ENCODE measurements around the gene SLC23A3.
"Not testable (repeated sequence)": the region's sequence is repeated elsewhere in the genome, so short reads cannot be mapped to it uniquely, and the experiment has no call there.

SLC23A3 gene

GRCh38 chr2:219204425-219205164, 34.8 kb upstream of the SLC23A3 start:
- no peak for DNase-seq (ENCODE audit: low spot score)

- not testable (repeated sequence) for DNase-seq (ENCODE audit: low spot score)
Observed at GRCh38 chr2:219201331-219201730, 31.5 kb upstream of the SLC23A3 start.

DNA sequence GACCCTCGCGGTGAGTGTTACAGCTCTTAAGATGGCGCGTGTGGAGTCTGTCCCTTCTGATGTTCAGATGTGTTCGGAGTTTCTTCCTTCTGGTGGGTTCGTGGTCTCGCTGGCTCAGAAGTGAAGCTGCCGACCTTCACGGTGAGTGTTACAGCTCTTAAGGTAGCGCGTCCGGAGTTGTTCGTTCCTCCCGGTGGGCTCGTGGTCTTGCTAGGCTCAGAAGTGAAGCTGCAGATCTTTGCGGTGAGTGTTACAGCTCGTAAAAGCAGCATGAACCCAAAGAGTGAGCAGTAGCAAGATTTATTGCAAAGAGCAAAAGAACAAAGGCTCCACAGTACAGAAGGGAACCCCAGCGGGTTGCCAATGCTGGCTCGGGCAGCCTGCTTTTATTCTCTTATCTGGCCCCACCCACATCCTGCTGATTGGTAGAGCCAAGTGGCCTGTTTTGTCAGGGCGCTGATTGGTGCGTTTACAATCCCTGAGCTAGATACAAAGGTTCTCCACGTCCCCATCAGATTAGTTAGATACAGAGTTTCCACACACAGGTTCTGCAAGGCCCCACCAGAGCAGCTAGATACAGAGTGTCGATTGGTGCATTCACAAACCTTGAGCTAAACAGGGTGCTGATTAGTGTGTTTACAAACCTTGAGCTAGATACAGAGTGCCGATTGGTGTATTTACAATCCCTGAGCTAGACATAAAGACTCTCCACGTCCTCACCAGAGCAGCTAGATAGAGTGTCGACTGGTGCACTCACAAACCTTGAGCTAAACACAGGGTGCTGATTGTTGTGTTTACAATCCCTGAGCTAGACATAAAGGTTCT, 30.9 kb upstream of the SLC23A3 start:
- not testable (repeated sequence) for DNase-seq (ENCODE audit: low spot score)

DNA sequence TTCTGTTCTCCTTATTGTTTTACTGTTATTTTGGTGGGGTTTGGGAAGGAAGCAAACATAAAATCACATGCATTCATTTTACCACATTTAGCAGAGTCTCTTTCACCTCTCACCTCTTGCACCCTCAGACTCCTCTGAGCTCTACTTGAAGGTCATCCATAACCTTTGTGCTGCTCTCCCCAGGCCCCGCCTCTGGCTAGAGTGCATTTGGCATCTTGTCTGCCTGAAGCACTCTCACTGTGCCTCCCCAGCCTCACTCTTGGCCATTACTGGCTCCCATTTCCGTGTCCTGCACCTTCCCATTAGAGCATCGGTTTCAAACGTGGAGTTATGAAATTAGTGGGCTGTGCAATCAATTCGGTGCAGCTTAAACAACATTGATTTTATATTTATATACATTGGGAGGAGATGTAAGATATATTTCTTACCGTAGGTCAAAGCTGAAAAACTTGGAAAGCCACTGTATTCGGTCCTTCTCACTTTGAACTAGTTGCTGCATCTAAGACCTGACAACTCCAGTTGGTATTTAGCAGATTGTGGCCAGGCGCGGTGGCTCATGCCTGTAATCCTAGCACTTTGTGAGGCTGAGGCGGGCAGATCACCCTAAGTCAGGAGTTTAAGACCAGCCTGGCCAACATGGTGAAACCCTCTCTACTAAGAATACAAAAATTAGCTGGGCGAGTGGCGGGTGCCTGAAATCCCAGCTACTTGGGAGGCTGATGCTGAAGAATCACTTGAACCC, 29.8 kb upstream of the SLC23A3 start:
- DNase-seq (ENCODE audit: low spot score) = no peak

GRCh38 chr2:219198974-219199373, 29.1 kb upstream of the SLC23A3 start:
- DNase-seq (ENCODE audit: low spot score) = no peak

- DNase-seq (ENCODE audit: low spot score) = no peak
Observed at GRCh38 chr2:219197388-219197787, 27.6 kb upstream of the SLC23A3 start.

DNA sequence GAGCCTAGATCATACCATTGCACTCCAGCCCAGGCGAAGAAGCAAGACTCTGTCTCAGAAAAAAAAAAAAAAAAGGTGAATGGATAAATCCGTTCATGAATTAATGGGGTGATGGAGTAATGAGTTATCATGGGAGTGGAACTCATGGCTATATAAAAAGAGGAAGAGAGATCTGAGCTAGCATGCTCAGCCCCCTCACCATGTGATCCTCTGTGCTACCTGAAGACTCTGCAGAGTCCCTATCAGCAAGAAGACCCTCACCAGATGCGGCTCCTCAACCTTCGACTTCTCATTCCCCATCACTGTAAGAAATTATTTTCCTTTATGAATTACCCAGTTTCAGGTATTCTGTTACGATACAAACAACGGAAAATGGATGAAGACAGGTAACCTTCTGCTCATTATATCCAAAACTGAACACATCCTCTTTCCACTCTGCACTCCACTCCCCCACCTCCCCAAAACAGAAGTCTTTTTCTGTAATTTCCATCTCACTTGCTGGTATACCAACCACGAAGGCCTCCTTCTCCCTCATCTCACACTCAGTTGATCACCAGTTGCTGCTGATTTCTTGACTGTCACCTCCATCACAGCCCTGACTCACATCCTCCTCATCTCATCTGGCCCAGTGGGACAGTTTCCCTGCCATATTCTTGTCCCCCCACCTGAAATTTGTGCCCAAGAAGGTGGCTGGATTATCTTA, 17.1 kb upstream of the SLC23A3 start:
- DNase-seq (ENCODE audit: low spot score) = no peak

DNA sequence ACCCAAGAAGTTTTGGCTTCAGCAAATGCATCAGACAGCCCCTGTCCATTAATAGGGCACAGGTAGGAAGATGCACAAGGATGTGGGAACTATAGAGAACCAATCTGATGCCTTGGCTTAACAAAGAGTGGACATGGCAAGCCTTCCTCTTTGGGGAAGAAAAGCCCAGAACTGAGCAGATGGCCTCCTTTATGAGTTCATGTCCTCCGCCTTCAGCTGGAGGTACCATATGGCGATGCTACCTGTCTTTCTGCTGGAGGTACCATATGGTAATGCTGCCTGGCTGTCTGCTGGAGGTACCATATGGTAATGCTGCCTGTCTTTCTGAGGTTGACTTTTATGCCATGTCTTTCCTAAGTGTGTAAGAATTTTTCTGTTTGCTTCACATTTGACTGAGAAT, 14.3 kb upstream of the SLC23A3 start:
- DNase-seq (ENCODE audit: low spot score) = no peak

GRCh38 chr2:219183151-219183772, 13.4 kb upstream of the SLC23A3 start:
- DNase-seq (ENCODE audit: low spot score) = no peak

DNA sequence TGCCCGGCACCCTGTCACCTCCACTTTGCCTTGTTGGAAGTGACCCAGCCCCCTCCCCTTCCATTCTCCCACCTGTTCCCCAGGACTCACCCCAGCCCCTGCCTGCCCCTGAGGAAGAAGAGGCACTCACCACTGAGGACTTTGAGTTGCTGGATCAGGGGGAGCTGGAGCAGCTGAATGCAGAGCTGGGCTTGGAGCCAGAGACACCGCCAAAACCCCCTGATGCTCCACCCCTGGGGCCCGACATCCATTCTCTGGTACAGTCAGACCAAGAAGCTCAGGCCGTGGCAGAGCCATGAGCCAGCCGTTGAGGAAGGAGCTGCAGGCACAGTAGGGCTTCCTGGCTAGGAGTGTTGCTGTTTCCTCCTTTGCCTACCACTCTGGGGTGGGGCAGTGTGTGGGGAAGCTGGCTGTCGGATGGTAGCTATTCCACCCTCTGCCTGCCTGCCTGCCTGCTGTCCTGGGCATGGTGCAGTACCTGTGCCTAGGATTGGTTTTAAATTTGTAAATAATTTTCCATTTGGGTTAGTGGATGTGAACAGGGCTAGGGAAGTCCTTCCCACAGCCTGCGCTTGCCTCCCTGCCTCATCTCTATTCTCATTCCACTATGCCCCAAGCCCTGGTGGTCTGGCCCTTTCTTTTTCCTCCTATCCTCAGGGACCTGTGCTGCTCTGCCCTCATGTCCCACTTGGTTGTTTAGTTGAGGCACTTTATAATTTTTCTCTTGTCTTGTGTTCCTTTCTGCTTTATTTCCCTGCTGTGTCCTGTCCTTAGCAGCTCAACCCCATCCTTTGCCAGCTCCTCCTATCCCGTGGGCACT, 12.7 kb upstream of the SLC23A3 start:
- DNase-seq (ENCODE audit: low spot score) = no peak

DNA sequence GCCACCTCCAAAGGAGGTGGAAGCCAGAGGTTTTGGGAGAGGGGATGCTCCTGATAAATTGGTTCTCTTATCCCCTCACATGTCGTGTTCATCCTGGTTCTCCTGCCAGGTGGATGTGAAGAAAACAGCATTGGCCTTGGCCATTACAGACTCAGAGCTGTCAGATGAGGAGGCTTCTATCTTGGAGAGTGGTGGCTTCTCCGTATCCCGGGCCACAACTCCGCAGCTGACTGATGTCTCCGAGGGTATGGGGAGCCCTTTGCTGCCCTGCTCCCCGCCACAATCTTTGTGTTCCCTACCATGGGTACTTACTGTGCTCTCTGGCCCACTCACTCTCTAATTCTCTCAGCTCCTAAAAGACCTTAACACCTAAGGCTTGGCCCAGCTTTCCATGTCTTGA, 11.7 kb upstream of the SLC23A3 start:
- DNase-seq (ENCODE audit: low spot score) = no peak

DNA sequence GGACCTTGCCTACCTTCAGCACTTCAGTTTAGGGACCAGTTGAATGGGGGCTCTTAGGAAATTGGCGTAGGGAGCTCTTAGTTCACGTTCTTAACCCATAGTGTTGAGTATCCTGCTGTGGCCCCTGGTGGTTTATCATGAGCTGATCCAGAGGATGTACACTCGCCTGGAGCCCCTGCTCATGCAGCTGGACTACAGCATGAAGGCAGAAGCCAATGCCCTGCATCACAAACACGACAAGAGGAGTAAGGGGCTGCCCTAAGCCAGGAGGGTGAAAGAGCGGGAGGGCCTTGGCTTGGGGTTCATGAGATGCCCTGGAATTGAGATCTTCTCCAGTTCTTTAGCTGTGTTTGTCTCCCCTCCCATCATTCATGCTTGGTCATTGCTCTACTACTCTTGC, 11.1 kb upstream of the SLC23A3 start:
- DNase-seq (ENCODE audit: low spot score) = no peak

- no peak for DNase-seq (ENCODE audit: low spot score)
Observed at GRCh38 chr2:219179601-219180465, 10.0 kb upstream of the SLC23A3 start.

- DNase-seq (ENCODE audit: low spot score) = peak; percentile 67
Observed at GRCh38 chr2:219178377-219179175, 8.7 kb upstream of the SLC23A3 start.

- DNase-seq (ENCODE audit: low spot score) = peak; percentile 100
Observed at GRCh38 chr2:219177552-219178376, 7.9 kb upstream of the SLC23A3 start, which contains the start of gene RETREG2. Gene RETREG2, plus strand, starts transcription at chr2:219178275. Its CDS starts 78 bp downstream, at chr2:219178353.

DNA sequence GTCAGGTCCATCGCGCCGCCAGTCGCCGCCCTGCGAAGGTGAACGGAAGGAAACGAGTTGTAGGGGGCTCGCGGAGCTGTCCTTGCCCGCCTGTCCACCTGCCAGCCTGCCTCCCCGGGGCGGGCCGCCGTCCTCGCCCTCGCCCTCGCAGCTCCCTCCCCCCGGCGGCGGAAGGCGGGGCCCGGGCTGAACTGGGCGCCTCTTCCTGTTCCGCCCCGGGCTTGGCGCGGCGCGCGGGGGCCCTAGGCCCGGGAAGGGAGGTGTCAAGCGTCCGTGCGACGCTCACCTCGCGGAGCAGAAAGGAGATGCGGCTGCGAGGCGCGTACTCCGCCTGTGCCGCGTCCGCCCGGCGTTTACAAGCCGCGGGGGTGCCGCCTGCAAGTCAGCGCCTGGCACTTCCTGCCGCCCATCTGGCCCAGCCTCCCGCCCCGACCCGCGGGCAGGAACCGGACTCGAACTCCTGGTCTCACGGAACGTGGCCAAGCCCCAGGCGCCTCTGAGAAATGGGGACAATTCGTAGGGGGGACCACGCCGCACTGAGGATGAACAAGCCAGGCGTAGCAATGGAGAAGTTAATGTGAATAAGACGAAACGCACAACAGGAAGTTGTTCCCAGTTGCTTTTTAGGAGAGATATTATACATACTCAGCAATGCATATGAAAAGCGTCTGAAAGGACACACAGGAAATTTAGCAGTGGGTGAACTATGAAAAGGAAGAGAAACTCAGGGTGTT, 7.2 kb upstream of the SLC23A3 start, which contains the start of gene CNPPD1:
CNPPD1 (minus strand) TSS at position 108 of the 734 bp plus-strand sequence; CDS start at position 11, 97 bp downstream.
- peak; percentile 94 for DNase-seq (ENCODE audit: low spot score)

Data from GM03348 (cell line).